Measurements from ENCODE around the gene EIF4B.

EIF4B gene

DNA sequence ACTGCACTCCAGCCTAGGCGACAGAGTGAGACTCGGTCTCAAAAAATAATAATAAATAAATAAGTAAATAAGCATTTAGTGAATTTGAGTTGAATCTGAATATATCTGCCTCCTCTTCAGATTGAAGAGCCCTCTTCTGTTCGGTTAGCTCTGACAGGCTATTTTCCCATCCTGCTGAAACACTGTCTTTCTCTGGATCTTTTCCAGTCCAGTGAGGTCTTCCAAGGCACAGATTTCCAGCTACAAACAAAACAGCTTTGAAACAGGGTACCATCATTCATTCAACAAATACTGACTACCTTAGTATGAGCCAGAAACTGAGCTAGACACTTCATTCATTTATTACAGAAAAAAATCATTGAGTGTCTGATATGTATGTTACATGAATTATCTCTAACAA lies 80.1 kb downstream of the EIF4B start:
- Histone ChIP-seq H3K27me3 (peaks cover 7% of the 10 kb centered on the region), H3K27ac (no peak overlapping the region), H3K36me3 (no peaks in the 10 kb centered on the region), H3K9me3 (no peaks in the 10 kb centered on the region), H3K4me3 (ENCODE audit: low read depth in 1 of 2, low read length in 1 of 2) (no peak overlapping the region), H3K4me1 (ENCODE audit: control insufficient read depth in 1 of 2, insufficient read depth in 1 of 2, low read depth in 1 of 2, low read length in 1 of 2) (no peaks in the 10 kb centered on the region)
- TF ChIP-seq, protein P1, sequence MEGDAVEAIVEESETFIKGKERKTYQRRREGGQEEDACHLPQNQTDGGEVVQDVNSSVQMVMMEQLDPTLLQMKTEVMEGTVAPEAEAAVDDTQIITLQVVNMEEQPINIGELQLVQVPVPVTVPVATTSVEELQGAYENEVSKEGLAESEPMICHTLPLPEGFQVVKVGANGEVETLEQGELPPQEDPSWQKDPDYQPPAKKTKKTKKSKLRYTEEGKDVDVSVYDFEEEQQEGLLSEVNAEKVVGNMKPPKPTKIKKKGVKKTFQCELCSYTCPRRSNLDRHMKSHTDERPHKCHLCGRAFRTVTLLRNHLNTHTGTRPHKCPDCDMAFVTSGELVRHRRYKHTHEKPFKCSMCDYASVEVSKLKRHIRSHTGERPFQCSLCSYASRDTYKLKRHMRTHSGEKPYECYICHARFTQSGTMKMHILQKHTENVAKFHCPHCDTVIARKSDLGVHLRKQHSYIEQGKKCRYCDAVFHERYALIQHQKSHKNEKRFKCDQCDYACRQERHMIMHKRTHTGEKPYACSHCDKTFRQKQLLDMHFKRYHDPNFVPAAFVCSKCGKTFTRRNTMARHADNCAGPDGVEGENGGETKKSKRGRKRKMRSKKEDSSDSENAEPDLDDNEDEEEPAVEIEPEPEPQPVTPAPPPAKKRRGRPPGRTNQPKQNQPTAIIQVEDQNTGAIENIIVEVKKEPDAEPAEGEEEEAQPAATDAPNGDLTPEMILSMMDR (IDR thresholded peaks at IDR 0.05), result no peak

DNA sequence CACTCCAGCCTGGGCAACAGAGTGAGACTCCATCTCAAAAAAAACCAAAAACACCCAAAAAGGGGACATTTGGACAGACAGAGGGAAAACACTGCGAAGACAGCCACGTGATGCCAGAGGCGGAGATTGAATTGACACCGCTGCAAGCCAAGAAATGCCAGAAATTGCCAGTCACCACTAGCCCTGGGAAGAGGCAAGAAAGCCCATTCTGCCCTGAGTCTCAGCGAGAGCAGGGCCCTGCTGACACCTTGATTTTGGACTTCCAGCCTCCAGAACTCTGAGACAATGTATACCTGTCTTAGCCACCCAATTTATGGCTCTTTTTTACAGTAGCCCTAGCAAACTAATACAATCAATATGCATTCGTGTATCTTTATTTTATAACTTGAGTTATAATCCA lies 83.8 kb downstream of the EIF4B start:
- Histone ChIP-seq H3K27me3 (peaks cover 7% of the 10 kb centered on the region), H3K9me3 (no peaks in the 10 kb centered on the region)
- TF ChIP-seq, protein P1 (IDR thresholded peaks at IDR 0.05), result no peak

DNA sequence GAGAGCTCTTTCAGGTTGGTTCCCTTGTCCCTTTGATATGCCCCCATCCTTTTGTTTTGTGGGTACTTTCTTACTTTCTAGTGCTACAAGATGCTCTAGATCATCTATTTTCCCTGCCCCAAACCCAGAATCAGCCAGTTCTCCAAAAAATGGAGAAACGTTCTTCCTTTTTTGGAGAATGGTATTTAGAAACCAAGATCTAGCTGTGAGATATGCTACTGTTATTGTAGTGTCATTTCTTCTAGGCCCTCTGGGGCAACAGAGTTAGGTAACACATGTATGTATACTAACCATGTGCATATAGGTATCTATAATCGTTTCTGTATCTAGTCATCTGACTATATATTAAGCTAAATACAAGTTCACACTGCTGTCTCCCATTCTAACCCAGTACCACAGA lies 84.3 kb downstream of the EIF4B start:
- Histone ChIP-seq H3K4me3 (ENCODE audit: low read depth in 1 of 2, low read length in 1 of 2) (no peak overlapping the region), H3K9me3 (no peaks in the 10 kb centered on the region), H3K27me3 (peaks cover 10% of the 10 kb centered on the region), H3K27ac (no peak overlapping the region), H3K36me3 (no peaks in the 10 kb centered on the region), H3K4me1 (ENCODE audit: control insufficient read depth in 1 of 2, insufficient read depth in 1 of 2, low read depth in 1 of 2, low read length in 1 of 2) (peaks cover 8 to 13% of the 10 kb centered on the region in 2 experiments)
- TF ChIP-seq, protein P1 (IDR thresholded peaks at IDR 0.05), result no peak

More for the DNA sequence above, 83.8 kb downstream of the EIF4B start:
- peaks cover 8 to 13% of the 10 kb centered on the region in 2 experiments for H3K4me1 ChIP-seq (ENCODE audit: control insufficient read depth in 1 of 2, insufficient read depth in 1 of 2, low read depth in 1 of 2, low read length in 1 of 2)
- no peaks in the 10 kb centered on the region for H3K36me3 ChIP-seq
- H3K27ac ChIP-seq, result no peak overlapping the region
- no peak overlapping the region for H3K4me3 ChIP-seq (ENCODE audit: low read depth in 1 of 2, low read length in 1 of 2)

DNA sequence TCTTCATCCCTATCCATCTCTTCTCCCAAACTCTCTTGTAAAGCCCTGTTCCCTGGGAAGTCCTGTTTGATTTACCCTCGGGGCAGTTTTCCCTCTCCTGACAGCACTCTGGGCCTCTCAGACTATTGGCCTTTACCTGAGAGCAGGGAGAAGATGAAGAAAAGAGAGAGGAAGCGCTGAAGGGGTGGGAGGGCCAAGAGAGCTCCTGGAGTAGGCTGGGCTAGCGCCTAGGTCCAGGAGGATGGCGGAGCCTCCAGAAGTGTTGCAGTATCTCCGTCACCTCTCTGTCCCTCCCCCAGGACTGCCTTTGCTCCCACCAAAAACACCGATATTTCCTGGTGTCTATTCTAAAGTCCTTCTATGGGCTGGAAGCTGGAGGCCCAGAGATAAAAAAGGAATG lies 85.5 kb downstream of the EIF4B start:
- Histone ChIP-seq H3K4me1 (ENCODE audit: control insufficient read depth in 1 of 2, insufficient read depth in 1 of 2, low read depth in 1 of 2, low read length in 1 of 2) (peaks cover 8 to 13% of the 10 kb centered on the region in 2 experiments), H3K36me3 (no peaks in the 10 kb centered on the region), H3K27me3 (peaks cover 19% of the 10 kb centered on the region), H3K9me3 (no peaks in the 10 kb centered on the region), H3K4me3 (ENCODE audit: low read depth in 1 of 2, low read length in 1 of 2) (no peak overlapping the region), H3K27ac (no peak overlapping the region)
- TF ChIP-seq, protein P1 (IDR thresholded peaks at IDR 0.05), result no peak
